GM08714 (cell line): ENCODE measurements around the gene SIKE1.
"Not testable (repeated sequence)": the region's sequence is repeated elsewhere in the genome, so short reads cannot be mapped to it uniquely, and the experiment has no call there.

ENCODE experiments used
- H3K4me3 ChIP-seq: fragments of 200-500 bp; sonication (Bioruptor generic); 2 replicates; pipeline ENCODE4 v1.5.1; 2014; ENCODE audit warnings: mild to moderate bottlenecking, low read length, inconsistent platforms
- ZNF274 ChIP-seq: IDR thresholded peaks from 2 replicates; pipeline ENCODE4 v1.6.1; 2012; ENCODE audit warnings: mild to moderate bottlenecking, low read depth, low read length

SIKE1 gene

DNA sequence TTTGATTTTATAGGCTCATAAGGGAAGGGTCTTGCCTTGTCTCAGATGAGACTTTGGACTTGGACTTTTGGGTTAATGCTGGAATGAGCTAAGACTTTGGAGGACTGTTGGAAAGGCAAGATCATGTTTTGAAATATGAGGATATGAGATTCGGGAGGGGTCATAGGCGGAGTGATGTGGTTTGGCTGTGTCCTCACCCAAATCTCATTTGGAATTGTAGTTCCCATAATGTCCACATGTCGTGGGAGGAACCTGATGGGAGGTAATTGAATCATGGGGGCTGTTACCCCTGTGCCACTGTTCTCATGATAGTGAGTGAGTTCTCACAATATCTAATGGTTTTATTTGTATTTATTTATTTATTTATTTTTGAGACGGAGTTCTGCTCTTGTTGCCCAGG, 15.8 kb downstream of the SIKE1 start:
- TF ChIP-seq ZNF274: no peak

DNA sequence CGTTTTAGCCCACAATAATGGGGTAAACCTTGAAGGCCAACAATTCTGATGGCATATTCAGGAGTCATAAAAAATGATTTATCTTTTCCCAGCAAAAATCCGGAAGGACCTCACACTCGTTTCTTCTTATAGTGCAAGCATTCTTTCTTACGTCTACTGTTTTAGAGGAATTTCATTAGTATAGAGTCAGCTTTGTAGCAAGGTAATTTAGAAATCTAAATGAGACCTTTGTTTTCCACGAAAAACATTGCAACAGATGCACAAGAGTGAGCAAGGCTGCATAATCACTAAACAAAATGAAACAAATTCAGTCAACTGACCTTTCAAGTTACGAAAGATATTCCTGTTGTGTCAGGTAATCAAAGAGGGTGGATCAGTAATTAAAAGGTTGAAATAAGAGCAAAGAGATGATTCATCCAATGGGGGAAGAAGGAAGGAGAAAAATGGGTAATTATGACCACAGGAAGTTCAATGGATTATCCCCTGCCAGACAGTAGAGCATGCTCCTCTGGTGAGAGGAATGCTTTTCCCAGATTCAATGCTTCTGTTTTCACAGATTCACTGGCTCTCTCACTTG, 22.1 kb downstream of the SIKE1 start:
- no peak for TF ChIP-seq ZNF274
- peak overlapping the region; percentile 90; the same call in 1 of the 2 replicates for H3K4me3 ChIP-seq

More for the DNA sequence above, 15.8 kb downstream of the SIKE1 start:
- no peak overlapping the region for H3K4me3 ChIP-seq

DNA sequence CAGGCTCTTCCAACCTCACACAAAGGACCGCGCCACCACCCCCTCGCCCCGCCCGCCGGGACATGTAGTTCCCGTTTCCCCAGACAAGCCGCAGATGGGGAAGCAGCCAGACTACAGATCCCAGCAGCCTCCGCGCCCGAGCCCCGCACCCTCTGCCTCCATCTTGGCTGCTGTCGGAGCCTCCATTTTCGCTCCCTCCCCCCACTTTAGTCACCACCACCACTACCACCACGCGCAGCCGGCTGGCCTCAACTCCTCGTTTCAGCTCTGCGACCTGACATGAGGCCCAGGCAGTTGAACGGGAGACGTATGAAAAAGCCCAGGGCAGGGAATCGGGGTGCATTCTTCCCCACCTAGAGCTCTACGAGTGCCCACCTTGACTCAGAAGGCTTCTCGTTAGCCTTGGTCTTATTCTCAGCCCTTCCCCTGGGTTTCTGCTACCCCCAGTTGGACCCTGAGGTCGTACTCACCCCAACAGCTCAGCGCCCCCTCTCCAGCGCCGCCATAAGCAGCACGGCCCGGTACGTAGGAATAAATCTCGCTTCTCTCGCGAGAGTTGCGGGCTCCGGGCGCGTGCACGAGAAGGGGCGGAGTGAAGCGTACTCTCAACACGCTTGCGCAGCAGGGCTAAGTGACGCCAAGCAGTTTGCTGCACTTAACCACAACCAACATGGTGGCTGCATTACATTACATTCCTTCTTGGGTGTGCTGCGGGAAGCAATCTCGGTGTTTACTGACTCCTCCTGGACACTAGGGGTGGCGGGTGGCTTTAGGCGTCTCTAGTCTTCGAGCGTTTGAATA, 22.8 kb downstream of the SIKE1 start, which contains the start of gene CSDE1:
Gene CSDE1, minus strand, starts transcription at position 530 of the 801 bp plus-strand sequence. CDS start 18,094 bp downstream, outside the sequence.
- no peak for TF ChIP-seq ZNF274
- peak within 1 kb of the TSS; percentile 90 for H3K4me3 ChIP-seq

DNA sequence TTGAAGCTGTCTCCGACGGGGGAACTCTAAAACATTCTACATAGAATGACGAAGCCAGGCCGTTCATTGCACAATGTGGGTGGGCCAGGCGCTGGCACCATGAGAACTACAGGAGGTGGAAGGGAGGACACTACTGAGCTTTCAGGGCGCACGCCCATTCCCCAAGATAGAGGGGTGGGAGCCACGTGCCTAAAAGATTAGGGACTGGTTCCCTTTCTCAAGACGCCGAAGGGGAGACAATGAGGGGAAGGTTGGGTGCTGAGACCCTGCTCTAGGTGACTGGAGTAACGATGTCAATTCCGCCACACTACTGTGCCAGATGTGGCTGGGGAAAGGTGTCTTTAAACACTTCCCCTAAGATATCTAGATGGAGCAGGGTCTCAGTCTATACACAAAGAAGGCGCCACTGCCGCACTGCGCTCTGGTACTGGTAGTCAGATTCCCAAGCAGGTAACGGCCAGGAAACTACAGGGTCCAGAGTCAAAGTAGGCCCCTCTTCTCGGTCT, 23.5 kb downstream of the SIKE1 start:
- peak overlapping the region; percentile 90 for H3K4me3 ChIP-seq
- no peak for TF ChIP-seq ZNF274

DNA sequence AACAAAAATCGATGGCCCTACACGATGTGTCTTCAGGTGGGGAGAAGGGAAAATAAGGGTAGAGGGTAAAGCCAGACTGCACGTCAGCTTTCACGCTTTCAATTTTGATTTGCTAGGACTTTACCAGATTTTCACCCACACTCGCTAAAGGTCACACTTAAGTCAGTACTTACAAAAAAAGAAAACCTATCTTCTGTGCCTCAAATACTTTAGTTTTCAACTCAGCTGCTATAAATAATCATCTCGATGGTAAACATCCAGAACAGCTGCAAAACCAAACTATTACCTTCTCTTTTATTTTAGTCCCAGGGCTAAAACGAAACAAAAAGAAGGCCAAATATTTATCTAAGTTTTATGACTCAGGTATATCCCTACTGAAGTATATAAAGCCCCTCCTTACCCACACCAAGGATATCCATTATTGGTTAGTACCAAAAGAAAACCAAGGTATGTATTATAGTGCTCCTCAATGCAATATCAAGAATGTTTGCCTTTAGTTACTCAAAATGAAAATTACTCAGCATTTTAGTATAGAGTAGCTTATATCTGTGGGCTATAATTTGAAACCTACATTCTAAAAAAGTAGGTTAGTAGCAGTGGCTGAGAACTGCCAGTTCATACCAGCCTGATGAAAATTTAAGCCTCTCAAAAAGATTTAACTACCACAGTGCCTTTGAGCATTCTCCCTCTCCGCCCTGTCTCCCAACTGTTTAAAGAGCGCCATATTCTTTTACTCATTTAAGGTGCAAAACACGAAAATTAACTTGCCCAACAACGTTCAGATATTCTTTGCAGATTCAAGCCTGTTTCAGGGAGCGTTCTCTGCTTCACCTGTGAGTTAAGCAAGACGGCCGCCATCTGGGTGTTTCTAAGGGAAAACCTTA, 24.2 kb downstream of the SIKE1 start:
- peak overlapping the region; percentile 90 for H3K4me3 ChIP-seq
- no peak for TF ChIP-seq ZNF274

DNA sequence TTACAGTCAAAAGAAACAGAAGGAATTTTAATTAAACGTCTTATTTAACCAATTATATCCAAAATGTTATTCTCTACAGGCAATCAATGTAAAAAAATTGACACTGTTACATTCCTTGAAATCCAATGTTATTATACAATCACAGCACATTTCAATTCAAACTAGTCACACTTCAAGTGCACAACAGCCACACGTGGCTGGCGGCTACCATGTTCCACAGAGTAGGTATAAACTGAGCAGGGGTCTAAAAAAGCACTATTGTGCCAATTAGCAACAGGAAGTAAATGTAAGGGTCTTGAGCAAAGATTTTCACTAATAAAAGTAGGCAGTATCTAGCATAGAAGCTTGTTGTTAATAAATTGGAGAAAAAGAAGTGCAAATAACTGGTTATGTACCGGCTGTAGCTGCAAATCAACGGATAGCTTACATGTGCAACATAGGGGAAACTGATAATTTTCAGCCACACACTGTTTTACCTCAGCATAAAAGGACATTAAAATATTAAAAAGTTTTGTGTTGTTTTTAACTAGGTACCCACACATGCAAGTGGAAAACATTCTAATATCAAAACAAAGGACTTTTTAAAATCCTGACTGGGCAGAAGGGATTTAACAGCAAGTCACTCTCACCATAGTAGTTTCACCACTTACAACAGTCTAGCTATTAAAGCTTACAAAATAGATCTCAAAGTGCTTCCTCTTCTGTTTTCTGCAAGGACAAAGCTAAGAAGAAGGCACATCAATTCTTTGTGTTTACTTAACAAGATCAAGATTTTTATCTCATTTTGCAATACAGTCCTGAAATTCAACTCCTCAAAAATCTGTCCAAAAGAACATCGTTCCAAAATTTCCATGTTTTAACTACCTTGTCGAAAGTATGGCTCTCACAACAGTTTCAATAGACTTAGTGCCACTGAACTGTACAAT, 25.2 kb downstream of the SIKE1 start:
- peak overlapping the region; percentile 90; the same call in 1 of the 2 replicates for H3K4me3 ChIP-seq
- no peak for TF ChIP-seq ZNF274

DNA sequence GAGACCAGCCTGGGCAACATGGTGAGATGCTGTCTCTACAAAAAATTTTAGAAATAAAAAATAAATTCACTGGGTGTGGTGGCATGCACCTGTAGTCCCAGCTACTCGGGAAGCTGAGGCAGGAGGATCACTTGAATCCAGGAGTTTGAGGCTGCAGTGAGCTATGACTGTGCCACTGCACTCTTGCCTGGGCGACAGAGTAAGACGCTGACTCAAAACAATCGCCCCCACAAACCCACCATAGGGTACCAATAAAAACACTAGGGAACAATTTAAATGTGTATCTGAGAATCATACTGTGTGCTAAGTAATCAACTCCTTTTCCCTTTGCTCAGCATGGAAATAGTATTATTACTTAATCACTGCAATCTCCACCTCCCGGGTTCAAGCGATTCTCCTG, 26.8 kb downstream of the SIKE1 start:
- H3K4me3 ChIP-seq: not testable (repeated sequence)

DNA sequence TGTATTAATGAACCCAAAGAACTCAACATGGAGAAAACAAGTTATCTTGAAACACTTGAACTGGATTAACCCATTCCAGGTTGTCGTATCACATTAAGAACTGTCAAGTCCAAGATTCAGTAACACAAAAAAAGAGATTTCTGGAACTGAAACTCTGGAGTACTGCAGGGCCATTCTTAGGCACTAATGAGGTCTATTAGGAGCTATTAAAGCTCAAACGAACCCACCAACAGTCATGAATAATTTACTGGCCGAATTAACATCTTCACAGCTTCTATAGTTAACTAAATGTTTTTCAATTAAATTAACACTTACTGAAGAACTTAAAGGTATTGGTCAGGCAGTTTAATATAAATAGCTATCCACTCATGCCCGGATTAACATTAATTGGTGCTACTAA, 27.3 kb downstream of the SIKE1 start:
- no peak for TF ChIP-seq ZNF274
- H3K4me3 ChIP-seq: no peak overlapping the region

DNA sequence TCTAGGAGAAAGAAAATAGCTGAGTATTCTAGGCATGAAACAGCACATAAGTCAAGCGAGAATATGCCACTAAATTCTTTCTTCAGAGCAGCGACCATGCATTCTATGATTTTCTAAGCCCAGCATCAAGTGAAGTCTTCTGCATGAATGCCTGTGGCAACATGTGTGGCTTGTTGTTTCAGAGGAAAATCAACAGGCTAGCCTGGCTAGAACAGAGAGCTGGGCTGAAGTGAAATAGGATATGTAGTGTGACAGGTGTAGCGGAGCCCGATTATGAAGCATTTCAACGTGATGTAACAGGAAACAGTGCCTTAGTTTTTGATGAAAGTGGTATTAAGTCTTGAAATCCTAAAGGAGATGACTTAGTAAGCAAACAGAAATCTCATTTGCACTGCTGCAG, 29.7 kb downstream of the SIKE1 start:
- TF ChIP-seq ZNF274: no peak
- H3K4me3 ChIP-seq: no peak overlapping the region

DNA sequence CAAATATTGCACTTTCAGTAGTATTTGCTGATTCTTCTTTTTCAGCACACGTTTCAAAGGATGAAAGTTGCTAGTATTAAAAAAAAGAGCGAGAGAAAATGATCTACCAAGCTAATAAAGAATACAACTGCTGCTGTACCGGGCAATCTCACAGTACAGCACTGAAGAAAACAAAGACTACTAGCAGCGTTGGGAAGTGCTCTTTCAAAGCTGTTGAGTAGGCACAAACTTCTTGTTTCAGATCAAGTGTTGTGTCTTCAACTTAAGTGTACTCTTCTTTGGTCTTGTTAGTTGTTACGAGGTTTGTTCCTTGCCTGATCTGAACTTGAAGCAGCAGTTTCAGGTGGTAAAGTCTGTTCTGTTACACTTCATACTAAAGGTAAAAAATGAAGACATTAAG, 30.6 kb downstream of the SIKE1 start:
- no peak overlapping the region for H3K4me3 ChIP-seq
- TF ChIP-seq ZNF274: no peak

DNA sequence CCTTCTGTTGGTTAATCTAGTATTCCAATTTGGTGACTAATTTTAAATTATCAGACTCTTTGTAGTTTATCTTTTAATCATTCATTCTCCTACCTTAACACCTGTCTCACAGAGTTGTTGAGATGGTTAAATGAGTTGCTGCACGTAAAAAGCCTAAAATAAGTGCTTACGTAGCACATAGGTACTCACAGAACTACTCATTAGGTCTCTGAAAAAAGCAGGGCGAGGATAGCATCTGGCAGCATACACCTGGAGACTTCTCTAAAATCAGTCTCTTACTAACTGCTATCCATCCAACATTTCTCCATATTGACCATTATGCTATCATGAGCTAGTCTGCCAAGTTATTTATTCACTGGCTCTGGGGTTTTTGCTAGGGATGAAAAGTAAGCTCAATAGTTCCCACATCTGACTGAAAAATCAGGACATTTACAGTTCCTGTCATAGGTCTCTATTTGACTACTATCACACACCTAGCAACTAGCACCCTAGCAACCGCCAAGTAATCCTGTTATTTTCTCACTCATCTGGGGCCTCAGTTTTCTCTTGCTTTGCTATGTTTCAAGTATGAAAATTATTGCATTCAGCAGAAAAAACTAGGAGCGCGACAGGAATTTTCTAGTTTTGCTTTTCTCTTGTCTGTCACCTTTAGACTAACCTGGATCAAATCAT, 33.9 kb downstream of the SIKE1 start:
- no peak overlapping the region for H3K4me3 ChIP-seq
- no peak for TF ChIP-seq ZNF274

DNA sequence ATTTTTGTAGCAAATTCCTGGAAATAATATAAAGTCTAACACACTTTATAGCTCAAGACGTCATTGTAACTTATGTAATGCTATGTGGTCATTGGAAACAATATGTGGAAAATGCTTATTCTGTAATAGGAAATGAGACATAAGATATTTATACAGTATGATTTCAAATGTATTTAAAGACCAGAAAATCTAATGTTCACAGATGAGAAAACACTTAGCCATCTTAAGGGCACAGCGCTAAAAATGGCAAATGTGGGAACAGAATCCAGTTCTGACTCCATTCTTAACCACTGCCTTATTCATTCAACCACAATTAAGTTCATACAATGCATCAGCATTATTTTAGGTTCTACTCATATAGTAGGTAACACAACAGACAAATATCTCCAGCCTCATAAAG, 35.2 kb downstream of the SIKE1 start:
- no peak overlapping the region for H3K4me3 ChIP-seq
- TF ChIP-seq ZNF274: no peak
